H1 (cell line): ENCODE measurements around the gene RNGTT. TPM values are rescaled to one million over a fixed set of nuclear protein-coding genes. Genes with fewer than 3 reads are reported as not detected.

Experiments used
- CTCF ChIA-PET: fragments of 300-600 bp; sonication (Branson Sonifier 250); formaldehyde crosslinking; loops from one replicate; lab custom pipeline; 2021; ENCODE audit not compliant: partially characterized antibody; lab: Charles Lee
- POLR2A ChIA-PET: fragments of 300-600 bp; sonication (Branson Sonifier 250); formaldehyde crosslinking; loops from one replicate; lab custom pipeline; 2021; ENCODE audit warnings: inconsistent platforms; ENCODE audit not compliant: partially characterized antibody; lab: Charles Lee
- DNase-seq, 2 experiments: peaks; one replicate each; pipeline versions ENCODE4 v3.0.0 to v3.0.0-alpha.2; 2010 to 2022; ENCODE audit warnings: low spot score in 2 of 2, low read depth in 1 of 2, mixed read lengths in 1 of 2
- FAIRE-seq: peaks from 2 replicates; lab custom pipeline; 2011; peaks lifted over from hg19 to GRCh38; lab: Jason Lieb, UNC
- H2AFZ ChIP-seq: 2 replicates; pipeline ENCODE4 v1.8.1; 2012; ENCODE audit warnings: low read length, inconsistent platforms
- H2AK5ac ChIP-seq: 2 replicates; pipeline ENCODE4 v1.6.1; 2013; ENCODE audit warnings: low read depth, low read length
- H2BK120ac ChIP-seq: replicated peaks from 2 replicates; pipeline ENCODE3; 2013; ENCODE audit warnings: low read depth, low read length, inconsistent platforms
- H2BK12ac ChIP-seq: 2 replicates; pipeline ENCODE4 v1.6.1; 2013; ENCODE audit warnings: low read depth, low read length
- H2BK15ac ChIP-seq: 2 replicates; pipeline ENCODE4 v1.6.1; 2013; ENCODE audit warnings: low read length
- H2BK20ac ChIP-seq: 2 replicates; pipeline ENCODE4 v1.6.1; 2013; ENCODE audit warnings: low read length
- H2BK5ac ChIP-seq: 2 replicates; pipeline ENCODE4 v1.6.1; 2013; ENCODE audit warnings: low read depth, low read length
- H3K14ac ChIP-seq: 2 replicates; pipeline ENCODE4 v1.6.1; 2013; ENCODE audit warnings: inconsistent platforms; ENCODE audit not compliant: insufficient read length
- H3K18ac ChIP-seq: 2 replicates; pipeline ENCODE4 v1.6.1; 2013; ENCODE audit warnings: low read length; ENCODE audit errors: extremely low read depth
- H3K23ac ChIP-seq: 2 replicates; pipeline ENCODE4 v1.6.1; 2013; ENCODE audit warnings: inconsistent platforms; ENCODE audit not compliant: insufficient read length
- H3K23me2 ChIP-seq: 2 replicates; pipeline ENCODE4 v1.6.1; 2013; ENCODE audit warnings: low read depth, low read length
- H3K27ac ChIP-seq: 2 replicates; pipeline ENCODE4 v1.6.1; 2011; ENCODE audit warnings: low read depth, low read length, inconsistent platforms
- H3K27me3 ChIP-seq, 4 experiments: replicated peaks in 1 of 4; 1 replicate in 1 of 4; 2 replicates in 3 of 4; pipeline versions ENCODE4 v1.6.1 to v1.8.1; 2011 to 2013; ENCODE audit warnings: low read length in 3 of 4, mild to moderate bottlenecking in 3 of 4, inconsistent platforms in 2 of 4, mixed read lengths in 2 of 4, moderate library complexity in 1 of 4; ENCODE audit not compliant: control insufficient read depth in 3 of 4, insufficient read depth in 3 of 4; ENCODE audit errors: extremely low read depth in 1 of 4
- H3K36me3 ChIP-seq, 4 experiments: 2 replicates each; pipeline versions ENCODE4 v1.6.1 to v1.8.1; 2011 to 2013; ENCODE audit warnings: mild to moderate bottlenecking in 4 of 4, low read length in 3 of 4, moderate library complexity in 2 of 4, control low read depth in 1 of 4, inconsistent platforms in 1 of 4; ENCODE audit not compliant: insufficient read depth in 4 of 4, control insufficient read depth in 2 of 4
- H3K4ac ChIP-seq: replicated peaks from 2 replicates; pipeline ENCODE3; 2013; ENCODE audit warnings: low read length, low read depth, mixed read lengths, inconsistent platforms; ENCODE audit not compliant: insufficient read length
- H3K4me1 ChIP-seq, 4 experiments: replicated peaks in 1 of 4; 1 replicate in 1 of 4; 2 replicates in 3 of 4; pipeline versions ENCODE4 v1.6.1 to v1.8.1; 2011 to 2013; ENCODE audit warnings: low read length in 3 of 4, inconsistent platforms in 2 of 4, mixed read lengths in 1 of 4; ENCODE audit not compliant: insufficient read depth in 4 of 4, control insufficient read depth in 3 of 4
- H3K4me2 ChIP-seq, 2 experiments: 2 replicates each; pipeline versions ENCODE4 v1.6.1 to v1.8.1; 2011 to 2013; ENCODE audit warnings: low read depth in 2 of 2, low read length in 2 of 2, control low read depth in 1 of 2, inconsistent platforms in 1 of 2, mild to moderate bottlenecking in 1 of 2; ENCODE audit not compliant: insufficient read depth in 1 of 2
- H3K4me3 ChIP-seq, 4 experiments: fragments of 200-600, 300-600 bp in 1 of 4; sonication (generic), shearing (Covaris generic), sonication (Bioruptor Twin) in 1 of 4; 2 replicates each; pipeline versions ENCODE4 v1.5.1 to v1.8.1; 2011 to 2016; ENCODE audit warnings: low read length in 4 of 4, low read depth in 3 of 4, control low read depth in 2 of 4, inconsistent platforms in 2 of 4, mild to moderate bottlenecking in 2 of 4, mixed read lengths in 1 of 4, moderate library complexity in 1 of 4; ENCODE audit not compliant: insufficient read depth in 2 of 4; ENCODE audit errors: extremely low read depth in 1 of 4
- H3K56ac ChIP-seq: replicated peaks from 2 replicates; pipeline ENCODE3; 2013; ENCODE audit warnings: low read depth, mild to moderate bottlenecking, mixed read lengths, low read length, inconsistent platforms; ENCODE audit not compliant: insufficient read length
- H3K79me1 ChIP-seq: 2 replicates; pipeline ENCODE4 v1.6.1; 2013; ENCODE audit warnings: low read depth, low read length, control low read depth
- H3K79me2 ChIP-seq, 2 experiments: 2 replicates each; pipeline versions ENCODE4 v1.6.1 to v1.8.1; 2012 to 2013; ENCODE audit warnings: low read length in 2 of 2, mild to moderate bottlenecking in 2 of 2, inconsistent platforms in 1 of 2; ENCODE audit not compliant: insufficient read depth in 2 of 2, control insufficient read depth in 1 of 2
- H3K9ac ChIP-seq, 4 experiments: replicated peaks in 1 of 4; 1 replicate in 1 of 4; 2 replicates in 3 of 4; pipeline versions ENCODE4 v1.6.1 to v1.8.1; 2011 to 2013; ENCODE audit warnings: low read depth in 3 of 4, low read length in 3 of 4, control low read depth in 2 of 4, mild to moderate bottlenecking in 2 of 4, moderate library complexity in 2 of 4, inconsistent platforms in 1 of 4; ENCODE audit errors: extremely low read depth in 1 of 4
- H3K9me3 ChIP-seq, 2 experiments: 2 replicates each; pipeline versions ENCODE4 v1.6.1 to v1.8.1; 2012 to 2013; ENCODE audit warnings: mild to moderate bottlenecking in 2 of 2, moderate library complexity in 2 of 2, control low read depth in 1 of 2, inconsistent platforms in 1 of 2, low read depth in 1 of 2, low read length in 1 of 2, mixed read lengths in 1 of 2; ENCODE audit not compliant: insufficient read depth in 2 of 2
- H4K20me1 ChIP-seq, 2 experiments: replicated peaks in 1 of 2; 2 replicates each; pipeline versions ENCODE3 to v1.8.1; 2011 to 2013; ENCODE audit warnings: inconsistent platforms in 2 of 2, low read length in 2 of 2, mild to moderate bottlenecking in 1 of 2; ENCODE audit not compliant: insufficient read depth in 2 of 2, control insufficient read depth in 1 of 2
- H4K5ac ChIP-seq: 2 replicates; pipeline ENCODE4 v1.6.1; 2013; ENCODE audit warnings: low read length, low read depth, mixed read lengths, inconsistent platforms; ENCODE audit not compliant: insufficient read length
- H4K8ac ChIP-seq: 2 replicates; pipeline ENCODE4 v1.8.0; 2013; ENCODE audit warnings: mild to moderate bottlenecking, moderate library complexity, low read length, inconsistent platforms; ENCODE audit not compliant: insufficient read depth; ENCODE audit errors: extremely low read depth
- H4K91ac ChIP-seq: replicated peaks from 2 replicates; pipeline ENCODE3; 2013; ENCODE audit warnings: low read length, mixed read lengths, inconsistent platforms; ENCODE audit not compliant: insufficient read length
- SIN3A ChIP-seq, 2 experiments: IDR thresholded peaks in 1 of 2; conservative IDR thresholded peaks in 1 of 2; 2 replicates each; pipeline ENCODE4 v1.6.1; 2011 to 2012; ENCODE audit warnings: low read length in 2 of 2, improper control_type of control experiment in 1 of 2, low read depth in 1 of 2, mild to moderate bottlenecking in 1 of 2
- WGBS, 2 experiments: shearing (Covaris generic) in 1 of 2; methylation state at CpG; one replicate each; pipeline versions ENCODE4 v1.1.6 to v1.1.7; 2013 to 2015; ENCODE audit warnings: low lambda C conversion rate in 2 of 2, mixed read lengths in 2 of 2, inconsistent platforms in 1 of 2, low coverage in 1 of 2, missing lambda C conversion rate in 1 of 2; ENCODE audit not compliant: insufficient replicate concordance in 2 of 2, insufficient coverage in 1 of 2, insufficient read length in 1 of 2; ENCODE audit errors: extremely low coverage in 1 of 2, missing lambda C conversion rate in 1 of 2; 5-methylcytosine and 5-hydroxymethylcytosine counted together
- polyA plus RNA-seq, 7 experiments: library from polyadenylated mRNA; depleted of rRNA in 3 of 7; stranded (reverse) in 5 of 7; unstranded in 2 of 7; fragments of >200 nt in 5 of 7; fragments of 200-250 nt in 2 of 7; gene quantifications; 1 replicate in 5 of 7; 2 replicates in 1 of 7; 4 replicates in 1 of 7; pipeline versions ENCODE4 v1.2.1 to v1.2.3, GENCODE V29; 2011 to 2013; ENCODE audit warnings: missing spikeins in 2 of 7, mixed read lengths in 2 of 7
- total RNA-seq: library from RNA; stranded (reverse); fragmentation: NEBNext Ultra II Directional; extraction: Animal tissue kit (Norgen Biotek cat#: 25700); gene quantifications from 2 replicates; pipeline ENCODE4 v1.2.1, GENCODE V29; 2021

RNGTT gene
- total and polyA plus RNA-seq, 2 of the 8 experiments (the other 6 are each of a cell fraction or from before 2014, with no cell fraction given): 3.6 to 21.2 TPM

DNA sequence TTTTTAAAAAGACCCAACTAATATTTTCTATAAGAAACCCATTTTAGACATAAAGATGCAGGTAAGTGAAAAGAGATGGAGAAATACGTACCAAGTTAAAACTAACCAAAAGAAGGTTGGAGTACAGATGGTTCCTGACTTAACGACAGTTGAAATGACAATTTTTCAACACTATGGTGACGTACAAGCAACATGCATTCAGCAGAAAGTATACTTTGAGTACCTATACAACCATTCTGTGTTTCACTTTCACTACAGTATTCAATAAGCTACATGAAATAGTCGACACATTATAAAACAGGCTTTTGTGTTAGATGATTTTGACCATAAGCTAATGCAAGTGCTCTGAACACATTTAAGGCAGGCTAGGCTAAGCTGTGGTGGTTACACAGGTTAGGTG lies 228.9 kb downstream of the RNGTT start:
- no peaks in the 10 kb centered on the region for H3K79me1 ChIP-seq
- no peaks in the 10 kb centered on the region for H3K79me2 ChIP-seq
- no peak overlapping the region for H3K9ac ChIP-seq
- no peak for DNase-seq
- H3K18ac ChIP-seq: no peak overlapping the region
- TF ChIP-seq SIN3A (conservative IDR thresholded peaks at IDR 0.05 in 1 of 2, IDR thresholded peaks at IDR 0.05 in 1 of 2; ENCODE audit: low read depth in 1 of 2, low read length in 2 of 2): no peak
- TF ChIP-seq, all 59 proteins: peak for 0
- Histone ChIP-seq H2BK120ac (no peak overlapping the region), H4K91ac (no peak overlapping the region), H2AFZ (no peak overlapping the region), H4K5ac (no peak overlapping the region), H4K20me1 (no peaks in the 10 kb centered on the region), H3K27me3 (no peaks in the 10 kb centered on the region), H3K4me2 (no peak overlapping the region), H2BK15ac (no peak overlapping the region), H3K36me3 (no peaks in the 10 kb centered on the region), H2BK5ac (no peak overlapping the region), H3K23me2 (no peaks in the 10 kb centered on the region), H3K4me1 (peaks cover 0 to 8% (median 2%) of the 10 kb centered on the region in 4 experiments; a peak in 2 of 7 replicates), H2BK12ac (no peak overlapping the region), H2AK5ac (no peak overlapping the region), H4K8ac (no peak overlapping the region), H3K56ac (no peak overlapping the region), H3K27ac (no peak overlapping the region), H3K9me3 (no peaks in the 10 kb centered on the region), H3K4ac (no peak overlapping the region), H3K4me3 (no peak overlapping the region), H3K23ac (no peak overlapping the region), H3K14ac (no peak overlapping the region), H2BK20ac (no peak overlapping the region)
- WGBS, 2 experiments: 85% methylated on average over 4 of the region's 4 CpGs; no CpG with 5 or more reads in 1 of the 2 experiments
- FAIRE-seq: no peak
- ChIA-PET POLR2A (no interaction called here), CTCF (interaction anchor here (1.1 kb wide), 2 partner anchors 9 to 20 kb away, joined by 3 read pairs; no protein-coding TSS in a partner anchor)
